HepG2 (cell line): ENCODE measurements around the gene ARMC3. TPM values are rescaled to one million over a fixed set of nuclear protein-coding genes. Genes with fewer than 3 reads are reported as not detected.

Source experiments
- ATAC-seq: fragments of 200-7000 bp; cut with Tn5 transposase; 3 replicates; pipeline ENCODE4 v1.9.1; 2020; ENCODE audit warnings: mild to moderate bottlenecking, moderate library complexity
- BruUV-seq: library from RNA; stranded (reverse); fragments of 400-500 nt; replicated peaks from 2 replicates; lab custom pipeline; 2021; lab: Mats Ljungman, UMichigan
- CTCF ChIA-PET: fragments of 300-600 bp; formaldehyde crosslinking; extraction: SDS; loops from one replicate; lab custom pipeline; 2021; ENCODE audit warnings: low total read pairs, inconsistent platforms, low intra/inter-chr PET ratio; lab: Yijun Ruan, JAX
- POLR2A ChIA-PET: fragments of 350-600 bp; sonication (Branson Sonifier 250); formaldehyde crosslinking; loops from one replicate; lab custom pipeline; 2020; ENCODE audit warnings: antibody characterized with exemption, inconsistent platforms; lab: Yijun Ruan, JAX
- DNase-seq: peaks from one replicate; pipeline ENCODE4 v3.0.0-alpha.2; 2015; ENCODE audit warnings: low spot score
- FAIRE-seq: peaks from 3 replicates; lab custom pipeline; 2011; peaks lifted over from hg19 to GRCh38; lab: Jason Lieb, UNC
- H2AFZ ChIP-seq: one replicate; pipeline ENCODE4 v1.6.1; 2011; ENCODE audit warnings: low read length, inconsistent platforms
- H3K27ac ChIP-seq: fragments of 300-600 bp; 3 replicates; pipeline ENCODE4 v1.8.0; 2011; ENCODE audit warnings: mixed run types, mild to moderate bottlenecking, mixed read lengths, low read length, inconsistent platforms; ENCODE audit not compliant: insufficient read depth; ENCODE audit errors: extremely low read length
- H3K27me3 ChIP-seq, 2 experiments: fragments of 200-600 bp in 1 of 2; 2 replicates in 1 of 2; 3 replicates in 1 of 2; pipeline versions ENCODE4 v1.6.0 to v1.8.0; 2011; ENCODE audit warnings: low read length in 2 of 2, mild to moderate bottlenecking in 2 of 2, moderate library complexity in 2 of 2, inconsistent platforms in 1 of 2; ENCODE audit not compliant: insufficient read depth in 2 of 2, control insufficient read depth in 1 of 2
- H3K36me3 ChIP-seq, 2 experiments: fragments of 200-600 bp in 1 of 2; replicated peaks in 1 of 2; 2 replicates in 1 of 2; 3 replicates in 1 of 2; pipeline versions ENCODE4 v1.5.1 to v1.8.0; 2011; ENCODE audit warnings: low read length in 2 of 2, inconsistent platforms in 1 of 2; ENCODE audit not compliant: insufficient read depth in 2 of 2, control insufficient read depth in 1 of 2
- H3K4me1 ChIP-seq: 2 replicates; pipeline ENCODE4 v1.5.1; 2012; ENCODE audit warnings: low read length, inconsistent platforms; ENCODE audit not compliant: insufficient read depth
- H3K4me2 ChIP-seq: 2 replicates; pipeline ENCODE4 v1.6.0; 2011; ENCODE audit warnings: low read depth, low read length, inconsistent platforms
- H3K4me3 ChIP-seq, 3 experiments: fragments of 200-600 bp in 1 of 3; sonication (generic), shearing (Covaris generic) in 1 of 3; replicated peaks in 1 of 3; 2 replicates each; pipeline ENCODE4 v1.5.1; 2011 to 2016; ENCODE audit warnings: low read length in 3 of 3, inconsistent platforms in 2 of 3, low read depth in 2 of 3, mild to moderate bottlenecking in 2 of 3, control low read depth in 1 of 3, mixed read lengths in 1 of 3; ENCODE audit not compliant: insufficient read depth in 1 of 3
- H3K79me2 ChIP-seq: one replicate; pipeline ENCODE4 v1.6.1; 2011; ENCODE audit warnings: low read length, inconsistent platforms; ENCODE audit not compliant: insufficient read depth
- H3K9ac ChIP-seq: 2 replicates; pipeline ENCODE4 v1.6.0; 2011; ENCODE audit warnings: mild to moderate bottlenecking, low read depth, low read length, inconsistent platforms; ENCODE audit not compliant: insufficient read depth
- H3K9me3 ChIP-seq: 2 replicates; pipeline ENCODE4 v1.5.1; 2012; ENCODE audit warnings: mild to moderate bottlenecking, low read length
- H4K20me1 ChIP-seq: 2 replicates; pipeline ENCODE4 v1.6.0; 2011; ENCODE audit warnings: inconsistent platforms, mild to moderate bottlenecking, low read length, moderate library complexity; ENCODE audit not compliant: insufficient read depth
- SRF ChIP-seq: IDR thresholded peaks from 2 replicates; pipeline ENCODE4 v1.6.1; 2011; ENCODE audit warnings: mild to moderate bottlenecking, low read depth, low read length, moderate library complexity
- TMF1 ChIP-seq: sonication (generic); formaldehyde crosslinking; IDR thresholded peaks from 2 replicates; pipeline ENCODE4 v1.8.1; 2022; ENCODE audit warnings: low read depth, missing genetic modification reagents
- ZBTB26 ChIP-seq: IDR thresholded peaks from 2 replicates; pipeline ENCODE4 v1.6.1; 2016; ENCODE audit warnings: missing compliant biosample characterization, missing genetic modification reagents, borderline replicate concordance
- ZIK1 ChIP-seq: sonication (generic); formaldehyde crosslinking; IDR thresholded peaks from 2 replicates; pipeline ENCODE4 v1.5.0; 2020; ENCODE audit warnings: mild to moderate bottlenecking, low read depth, missing genetic modification reagents, borderline replicate concordance
- ZNF441 ChIP-seq: sonication (generic); formaldehyde crosslinking; IDR thresholded peaks from 2 replicates; pipeline ENCODE4 v1.7.0; 2021; ENCODE audit warnings: missing genetic modification reagents, borderline replicate concordance
- ZNF878 ChIP-seq: sonication (generic); formaldehyde crosslinking; IDR thresholded peaks from 2 replicates; pipeline ENCODE4 v1.8.1; 2023; ENCODE audit warnings: mild to moderate bottlenecking, missing genetic modification reagents, moderate library complexity
- WGBS: methylation state at CpG from one replicate; pipeline ENCODE4 v1.1.6; 2017; ENCODE audit warnings: low lambda C conversion rate; 5-methylcytosine and 5-hydroxymethylcytosine counted together
- in situ Hi-C: cut with HindIII; loops from 2 replicates; pipeline ENCODE4 v1.10.0; 2017; ENCODE audit warnings: low pct_unique_long_range_greater_than_20kb; ENCODE audit not compliant: extremely low pct_ligation_motif_present
- intact Hi-C: fragments of 100-400 bp; cut with micrococcal nuclease; formaldehyde crosslinking; loops from one replicate; pipeline ENCODE4 v1.10.0; 2022; ENCODE audit not compliant: unreplicated experiment
- polyA plus RNA-seq, 8 experiments: library from polyadenylated mRNA; depleted of rRNA in 3 of 8; stranded (reverse) in 7 of 8; unstranded in 1 of 8; fragments of >200 nt; fragmentation: Illumina TruSeq in 4 of 8; extraction: Trizol in 4 of 8; gene quantifications; 2 replicates each; pipeline versions ENCODE4 v1.2.1 to v1.2.3, GENCODE V29; 2011 to 2016; ENCODE audit warnings: low read depth in 4 of 8, missing spikeins in 1 of 8, mixed read lengths in 1 of 8; ENCODE audit not compliant: insufficient read depth in 1 of 8
- total RNA-seq, 5 experiments: library from RNA; depleted of rRNA; stranded (reverse); fragments of >200 nt; fragmentation: Illumina TruSeq; extraction: Trizol; gene quantifications; 2 replicates each; pipeline ENCODE4 v1.2.3, GENCODE V29; 2016; ENCODE audit warnings: low read depth in 1 of 5
- TF ChIP-seq, protein P1 (sequence below): sonication (generic); formaldehyde crosslinking; IDR thresholded peaks from 2 replicates; pipeline ENCODE4 v1.5.0; 2020; ENCODE audit warnings: mild to moderate bottlenecking, missing genetic modification reagents, moderate library complexity
- TF ChIP-seq, protein P2 (sequence below): sonication (generic); formaldehyde crosslinking; IDR thresholded peaks from 2 replicates; pipeline ENCODE4 v1.4.0; 2020; ENCODE audit warnings: missing genetic modification reagents, borderline replicate concordance

ARMC3 gene
- total and polyA plus RNA-seq, 2 of the 13 experiments (the other 11 are each of a cell fraction or from before 2014, with no cell fraction given): not detected

GRCh38 chr10:22912763-22913384 is 15.0 kb upstream of the ARMC3 start (continued):
- TF ChIP-seq, protein P1, sequence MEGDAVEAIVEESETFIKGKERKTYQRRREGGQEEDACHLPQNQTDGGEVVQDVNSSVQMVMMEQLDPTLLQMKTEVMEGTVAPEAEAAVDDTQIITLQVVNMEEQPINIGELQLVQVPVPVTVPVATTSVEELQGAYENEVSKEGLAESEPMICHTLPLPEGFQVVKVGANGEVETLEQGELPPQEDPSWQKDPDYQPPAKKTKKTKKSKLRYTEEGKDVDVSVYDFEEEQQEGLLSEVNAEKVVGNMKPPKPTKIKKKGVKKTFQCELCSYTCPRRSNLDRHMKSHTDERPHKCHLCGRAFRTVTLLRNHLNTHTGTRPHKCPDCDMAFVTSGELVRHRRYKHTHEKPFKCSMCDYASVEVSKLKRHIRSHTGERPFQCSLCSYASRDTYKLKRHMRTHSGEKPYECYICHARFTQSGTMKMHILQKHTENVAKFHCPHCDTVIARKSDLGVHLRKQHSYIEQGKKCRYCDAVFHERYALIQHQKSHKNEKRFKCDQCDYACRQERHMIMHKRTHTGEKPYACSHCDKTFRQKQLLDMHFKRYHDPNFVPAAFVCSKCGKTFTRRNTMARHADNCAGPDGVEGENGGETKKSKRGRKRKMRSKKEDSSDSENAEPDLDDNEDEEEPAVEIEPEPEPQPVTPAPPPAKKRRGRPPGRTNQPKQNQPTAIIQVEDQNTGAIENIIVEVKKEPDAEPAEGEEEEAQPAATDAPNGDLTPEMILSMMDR: no peak
- TF ChIP-seq ZIK1 (no peak), ZBTB26 (no peak), ZNF878 (CRISPR knock-in tag) (no peak), ZNF441 (CRISPR knock-in tag) (no peak)

- in situ Hi-C loops (no loop called here), intact Hi-C loops (no loop called here)
- no peak overlapping the region for H3K9ac ChIP-seq
- DNase-seq: no peak
- no peaks in the 10 kb centered on the region for H3K36me3 ChIP-seq
- BruUV-seq: no TSS peak
- H3K27ac ChIP-seq: no peak overlapping the region
- FAIRE-seq: no peak
- H3K79me2 ChIP-seq: no peaks in the 10 kb centered on the region
- H4K20me1 ChIP-seq: no peaks in the 10 kb centered on the region
- CTCF ChIA-PET: no interaction called here
- H3K4me2 ChIP-seq: no peak overlapping the region
- no peak overlapping the region for H2AFZ ChIP-seq
- H3K4me3 ChIP-seq: no peak overlapping the region
- peaks cover 11% of the 10 kb centered on the region; the same call in 1 of the 2 replicates for H3K4me1 ChIP-seq
- no peak for TF ChIP-seq TMF1 (CRISPR knock-in tag)
- TF ChIP-seq, protein P2, sequence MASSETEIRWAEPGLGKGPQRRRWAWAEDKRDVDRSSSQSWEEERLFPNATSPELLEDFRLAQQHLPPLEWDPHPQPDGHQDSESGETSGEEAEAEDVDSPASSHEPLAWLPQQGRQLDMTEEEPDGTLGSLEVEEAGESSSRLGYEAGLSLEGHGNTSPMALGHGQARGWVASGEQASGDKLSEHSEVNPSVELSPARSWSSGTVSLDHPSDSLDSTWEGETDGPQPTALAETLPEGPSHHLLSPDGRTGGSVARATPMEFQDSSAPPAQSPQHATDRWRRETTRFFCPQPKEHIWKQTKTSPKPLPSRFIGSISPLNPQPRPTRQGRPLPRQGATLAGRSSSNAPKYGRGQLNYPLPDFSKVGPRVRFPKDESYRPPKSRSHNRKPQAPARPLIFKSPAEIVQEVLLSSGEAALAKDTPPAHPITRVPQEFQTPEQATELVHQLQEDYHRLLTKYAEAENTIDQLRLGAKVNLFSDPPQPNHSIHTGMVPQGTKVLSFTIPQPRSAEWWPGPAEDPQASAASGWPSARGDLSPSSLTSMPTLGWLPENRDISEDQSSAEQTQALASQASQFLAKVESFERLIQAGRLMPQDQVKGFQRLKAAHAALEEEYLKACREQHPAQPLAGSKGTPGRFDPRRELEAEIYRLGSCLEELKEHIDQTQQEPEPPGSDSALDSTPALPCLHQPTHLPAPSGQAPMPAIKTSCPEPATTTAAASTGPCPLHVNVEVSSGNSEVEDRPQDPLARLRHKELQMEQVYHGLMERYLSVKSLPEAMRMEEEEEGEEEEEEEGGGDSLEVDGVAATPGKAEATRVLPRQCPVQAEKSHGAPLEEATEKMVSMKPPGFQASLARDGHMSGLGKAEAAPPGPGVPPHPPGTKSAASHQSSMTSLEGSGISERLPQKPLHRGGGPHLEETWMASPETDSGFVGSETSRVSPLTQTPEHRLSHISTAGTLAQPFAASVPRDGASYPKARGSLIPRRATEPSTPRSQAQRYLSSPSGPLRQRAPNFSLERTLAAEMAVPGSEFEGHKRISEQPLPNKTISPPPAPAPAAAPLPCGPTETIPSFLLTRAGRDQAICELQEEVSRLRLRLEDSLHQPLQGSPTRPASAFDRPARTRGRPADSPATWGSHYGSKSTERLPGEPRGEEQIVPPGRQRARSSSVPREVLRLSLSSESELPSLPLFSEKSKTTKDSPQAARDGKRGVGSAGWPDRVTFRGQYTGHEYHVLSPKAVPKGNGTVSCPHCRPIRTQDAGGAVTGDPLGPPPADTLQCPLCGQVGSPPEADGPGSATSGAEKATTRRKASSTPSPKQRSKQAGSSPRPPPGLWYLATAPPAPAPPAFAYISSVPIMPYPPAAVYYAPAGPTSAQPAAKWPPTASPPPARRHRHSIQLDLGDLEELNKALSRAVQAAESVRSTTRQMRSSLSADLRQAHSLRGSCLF: no peak
- TF ChIP-seq SRF: no peak
- H3K9me3 ChIP-seq: peaks cover 8% of the 10 kb centered on the region
- no peak for ATAC-seq
- POLR2A ChIA-PET: no interaction called here
- no peaks in the 10 kb centered on the region for H3K27me3 ChIP-seq
- 58% methylated on average over 6 of the region's 6 CpGs for WGBS
Observed at GRCh38 chr10:22913474-22914092, 14.3 kb upstream of the ARMC3 start.
